A549 (cell line): ENCODE results near the gene CDH4.

Source experiments
- CEBPB ChIP-seq, 2 experiments: fragments of >200 bp in 1 of 2; sonication (Bioruptor Twin) in 1 of 2; formaldehyde crosslinking in 1 of 2; IDR thresholded peaks; 2 replicates each; pipeline ENCODE4 v1.6.1; 2012 to 2016
- FOSB ChIP-seq: fragments of 250-450 bp; sonication (Bioruptor Pico); IDR thresholded peaks from 2 replicates; pipeline ENCODE4 v1.5.0; 2020; ENCODE audit warnings: mild to moderate bottlenecking, moderate library complexity
- GATA3 ChIP-seq: IDR thresholded peaks from 2 replicates; pipeline ENCODE4 v1.6.1; 2012; ENCODE audit warnings: borderline replicate concordance
- JUNB ChIP-seq: fragments of >200 bp; sonication (Bioruptor Twin); formaldehyde crosslinking; IDR thresholded peaks from 2 replicates; pipeline ENCODE4 v1.6.1; 2016
- NPAS2 ChIP-seq: fragments of 250-450 bp; sonication (Bioruptor Pico); IDR thresholded peaks from 2 replicates; pipeline ENCODE4 v1.8.0; 2022; ENCODE audit warnings: mild to moderate bottlenecking, moderate library complexity, borderline replicate concordance
- POLR2A ChIP-seq: IDR thresholded peaks from 2 replicates; pipeline ENCODE4 v1.6.1; 2012; ENCODE audit warnings: mild to moderate bottlenecking, low read length
- TF ChIP-seq, protein P1 (sequence below): fragments of >200 bp; sonication (Bioruptor Twin); formaldehyde crosslinking; IDR thresholded peaks from 3 replicates; pipeline ENCODE4 v1.5.1; 2016

DNA sequence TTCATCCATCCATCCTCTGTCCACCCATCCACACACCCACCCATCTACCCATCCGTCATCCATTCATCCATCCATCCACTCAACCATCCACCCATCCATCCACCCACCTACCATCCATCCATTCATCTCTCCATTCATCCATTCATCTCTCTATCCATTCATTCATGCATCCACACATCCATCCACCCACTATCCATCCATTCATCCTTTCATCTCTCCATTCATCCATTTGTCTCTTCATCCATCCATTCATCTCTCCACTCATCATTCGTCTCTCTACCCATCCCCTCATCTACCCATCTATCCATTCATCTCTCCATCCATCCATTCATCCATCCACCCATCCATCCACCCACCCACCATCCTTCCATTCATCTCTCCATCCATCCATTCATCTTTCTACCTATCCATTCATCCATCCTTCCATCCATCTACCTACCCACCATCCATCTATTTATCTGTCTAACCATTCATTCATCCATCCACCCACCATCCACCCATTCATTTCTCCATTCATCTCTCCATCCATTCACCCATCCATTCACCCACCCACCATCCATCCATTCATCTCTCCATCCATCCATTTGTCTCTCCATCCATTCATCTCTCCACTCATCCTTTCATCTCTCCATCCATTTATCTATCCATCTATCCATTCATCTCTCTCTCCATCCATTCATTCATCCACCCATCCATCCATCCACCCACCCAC is 538.2 kb downstream of the CDH4 start:
- TF ChIP-seq POLR2A (no peak), NPAS2 (no peak), CEBPB (IDR thresholded peaks at IDR 0.05) (no peak), JUNB (no peak), GATA3 (no peak), FOSB (CRISPR knock-in tag) (no peak)
- TF ChIP-seq, protein P1, sequence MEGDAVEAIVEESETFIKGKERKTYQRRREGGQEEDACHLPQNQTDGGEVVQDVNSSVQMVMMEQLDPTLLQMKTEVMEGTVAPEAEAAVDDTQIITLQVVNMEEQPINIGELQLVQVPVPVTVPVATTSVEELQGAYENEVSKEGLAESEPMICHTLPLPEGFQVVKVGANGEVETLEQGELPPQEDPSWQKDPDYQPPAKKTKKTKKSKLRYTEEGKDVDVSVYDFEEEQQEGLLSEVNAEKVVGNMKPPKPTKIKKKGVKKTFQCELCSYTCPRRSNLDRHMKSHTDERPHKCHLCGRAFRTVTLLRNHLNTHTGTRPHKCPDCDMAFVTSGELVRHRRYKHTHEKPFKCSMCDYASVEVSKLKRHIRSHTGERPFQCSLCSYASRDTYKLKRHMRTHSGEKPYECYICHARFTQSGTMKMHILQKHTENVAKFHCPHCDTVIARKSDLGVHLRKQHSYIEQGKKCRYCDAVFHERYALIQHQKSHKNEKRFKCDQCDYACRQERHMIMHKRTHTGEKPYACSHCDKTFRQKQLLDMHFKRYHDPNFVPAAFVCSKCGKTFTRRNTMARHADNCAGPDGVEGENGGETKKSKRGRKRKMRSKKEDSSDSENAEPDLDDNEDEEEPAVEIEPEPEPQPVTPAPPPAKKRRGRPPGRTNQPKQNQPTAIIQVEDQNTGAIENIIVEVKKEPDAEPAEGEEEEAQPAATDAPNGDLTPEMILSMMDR: no peak
